ENCODE data around the gene SPINK9. TPM values are rescaled to one million over a fixed set of nuclear protein-coding genes. Genes with fewer than 3 reads are reported as not detected.
A peak's percentile ranks its signal among the peaks of the same experiment; 100 is the strongest.

The SPINK9 gene
- total RNA-seq, 1 experiment from 2014 or later, result not detected

DNA sequence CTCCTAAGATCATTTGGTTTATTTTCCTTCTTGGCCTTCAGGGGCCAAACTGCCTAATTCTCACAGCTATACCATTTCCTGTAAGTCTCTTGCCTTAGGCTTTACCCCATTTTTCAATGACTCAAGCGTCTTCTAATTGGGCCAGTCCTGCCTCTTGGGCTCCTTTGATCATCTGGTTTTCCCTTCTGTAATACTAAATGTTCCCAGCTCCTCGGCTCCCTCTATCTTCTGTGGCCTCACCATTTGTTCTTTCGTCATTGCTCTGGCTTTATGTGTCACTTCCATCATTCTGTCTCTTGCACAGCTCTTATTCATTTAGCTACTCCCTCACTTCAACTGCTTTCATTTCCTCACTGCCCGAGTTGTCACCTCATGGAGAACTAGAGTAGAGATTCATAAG, 37.6 kb upstream of the SPINK9 start (continued):
- TF ChIP-seq ATF6 (CRISPR knock-in tag; IDR thresholded peaks at IDR 0.05) (no peak), EMX1 (CRISPR knock-in tag; IDR thresholded peaks at IDR 0.05) (no peak), ZNF263 (CRISPR knock-in tag; IDR thresholded peaks at IDR 0.05; ENCODE audit: low read depth) (no peak), SOX15 (CRISPR knock-in tag; IDR thresholded peaks at IDR 0.05) (no peak), IRF1 (CRISPR knock-in tag; IDR thresholded peaks at IDR 0.05) (no peak), ERG (CRISPR knock-in tag; IDR thresholded peaks at IDR 0.05) (no peak), ZNF138 (CRISPR knock-in tag; conservative IDR thresholded peaks at IDR 0.05) (no peak), JAZF1 (CRISPR knock-in tag; IDR thresholded peaks at IDR 0.05) (no peak)
- TF ChIP-seq, protein P1, sequence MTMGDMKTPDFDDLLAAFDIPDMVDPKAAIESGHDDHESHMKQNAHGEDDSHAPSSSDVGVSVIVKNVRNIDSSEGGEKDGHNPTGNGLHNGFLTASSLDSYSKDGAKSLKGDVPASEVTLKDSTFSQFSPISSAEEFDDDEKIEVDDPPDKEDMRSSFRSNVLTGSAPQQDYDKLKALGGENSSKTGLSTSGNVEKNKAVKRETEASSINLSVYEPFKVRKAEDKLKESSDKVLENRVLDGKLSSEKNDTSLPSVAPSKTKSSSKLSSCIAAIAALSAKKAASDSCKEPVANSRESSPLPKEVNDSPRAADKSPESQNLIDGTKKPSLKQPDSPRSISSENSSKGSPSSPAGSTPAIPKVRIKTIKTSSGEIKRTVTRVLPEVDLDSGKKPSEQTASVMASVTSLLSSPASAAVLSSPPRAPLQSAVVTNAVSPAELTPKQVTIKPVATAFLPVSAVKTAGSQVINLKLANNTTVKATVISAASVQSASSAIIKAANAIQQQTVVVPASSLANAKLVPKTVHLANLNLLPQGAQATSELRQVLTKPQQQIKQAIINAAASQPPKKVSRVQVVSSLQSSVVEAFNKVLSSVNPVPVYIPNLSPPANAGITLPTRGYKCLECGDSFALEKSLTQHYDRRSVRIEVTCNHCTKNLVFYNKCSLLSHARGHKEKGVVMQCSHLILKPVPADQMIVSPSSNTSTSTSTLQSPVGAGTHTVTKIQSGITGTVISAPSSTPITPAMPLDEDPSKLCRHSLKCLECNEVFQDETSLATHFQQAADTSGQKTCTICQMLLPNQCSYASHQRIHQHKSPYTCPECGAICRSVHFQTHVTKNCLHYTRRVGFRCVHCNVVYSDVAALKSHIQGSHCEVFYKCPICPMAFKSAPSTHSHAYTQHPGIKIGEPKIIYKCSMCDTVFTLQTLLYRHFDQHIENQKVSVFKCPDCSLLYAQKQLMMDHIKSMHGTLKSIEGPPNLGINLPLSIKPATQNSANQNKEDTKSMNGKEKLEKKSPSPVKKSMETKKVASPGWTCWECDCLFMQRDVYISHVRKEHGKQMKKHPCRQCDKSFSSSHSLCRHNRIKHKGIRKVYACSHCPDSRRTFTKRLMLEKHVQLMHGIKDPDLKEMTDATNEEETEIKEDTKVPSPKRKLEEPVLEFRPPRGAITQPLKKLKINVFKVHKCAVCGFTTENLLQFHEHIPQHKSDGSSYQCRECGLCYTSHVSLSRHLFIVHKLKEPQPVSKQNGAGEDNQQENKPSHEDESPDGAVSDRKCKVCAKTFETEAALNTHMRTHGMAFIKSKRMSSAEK (CRISPR knock-in tag; IDR thresholded peaks at IDR 0.05; ENCODE audit: borderline replicate concordance), result no peak
- TF ChIP-seq, protein P2, sequence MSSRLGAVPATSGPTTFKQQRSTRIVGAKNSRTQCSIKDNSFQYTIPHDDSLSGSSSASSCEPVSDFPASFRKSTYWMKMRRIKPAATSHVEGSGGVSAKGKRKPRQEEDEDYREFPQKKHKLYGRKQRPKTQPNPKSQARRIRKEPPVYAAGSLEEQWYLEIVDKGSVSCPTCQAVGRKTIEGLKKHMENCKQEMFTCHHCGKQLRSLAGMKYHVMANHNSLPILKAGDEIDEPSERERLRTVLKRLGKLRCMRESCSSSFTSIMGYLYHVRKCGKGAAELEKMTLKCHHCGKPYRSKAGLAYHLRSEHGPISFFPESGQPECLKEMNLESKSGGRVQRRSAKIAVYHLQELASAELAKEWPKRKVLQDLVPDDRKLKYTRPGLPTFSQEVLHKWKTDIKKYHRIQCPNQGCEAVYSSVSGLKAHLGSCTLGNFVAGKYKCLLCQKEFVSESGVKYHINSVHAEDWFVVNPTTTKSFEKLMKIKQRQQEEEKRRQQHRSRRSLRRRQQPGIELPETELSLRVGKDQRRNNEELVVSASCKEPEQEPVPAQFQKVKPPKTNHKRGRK (CRISPR knock-in tag; IDR thresholded peaks at IDR 0.05; ENCODE audit: borderline replicate concordance), result no peak
- TF ChIP-seq, protein P3, sequence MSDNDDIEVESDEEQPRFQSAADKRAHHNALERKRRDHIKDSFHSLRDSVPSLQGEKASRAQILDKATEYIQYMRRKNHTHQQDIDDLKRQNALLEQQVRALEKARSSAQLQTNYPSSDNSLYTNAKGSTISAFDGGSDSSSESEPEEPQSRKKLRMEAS (CRISPR knock-in tag; IDR thresholded peaks at IDR 0.05), result no peak
- TF ChIP-seq, protein P4, sequence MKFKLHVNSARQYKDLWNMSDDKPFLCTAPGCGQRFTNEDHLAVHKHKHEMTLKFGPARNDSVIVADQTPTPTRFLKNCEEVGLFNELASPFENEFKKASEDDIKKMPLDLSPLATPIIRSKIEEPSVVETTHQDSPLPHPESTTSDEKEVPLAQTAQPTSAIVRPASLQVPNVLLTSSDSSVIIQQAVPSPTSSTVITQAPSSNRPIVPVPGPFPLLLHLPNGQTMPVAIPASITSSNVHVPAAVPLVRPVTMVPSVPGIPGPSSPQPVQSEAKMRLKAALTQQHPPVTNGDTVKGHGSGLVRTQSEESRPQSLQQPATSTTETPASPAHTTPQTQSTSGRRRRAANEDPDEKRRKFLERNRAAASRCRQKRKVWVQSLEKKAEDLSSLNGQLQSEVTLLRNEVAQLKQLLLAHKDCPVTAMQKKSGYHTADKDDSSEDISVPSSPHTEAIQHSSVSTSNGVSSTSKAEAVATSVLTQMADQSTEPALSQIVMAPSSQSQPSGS (CRISPR knock-in tag; IDR thresholded peaks at IDR 0.05; ENCODE audit: borderline replicate concordance, low read depth), result no peak

GRCh38 chr5:148306446-148306845, 28.9 kb upstream of the SPINK9 start:
- H3K27me3 Mint-ChIP-seq (ENCODE audit: low read depth), result no peaks in the 10 kb centered on the region; the same call in none of the 2 replicates
- DNase-seq (ENCODE audit: low spot score), result no peak
- TF ChIP-seq ZBTB21 (CRISPR knock-in tag; IDR thresholded peaks at IDR 0.05; ENCODE audit: borderline replicate concordance), result no peak
- TF ChIP-seq, protein P5, sequence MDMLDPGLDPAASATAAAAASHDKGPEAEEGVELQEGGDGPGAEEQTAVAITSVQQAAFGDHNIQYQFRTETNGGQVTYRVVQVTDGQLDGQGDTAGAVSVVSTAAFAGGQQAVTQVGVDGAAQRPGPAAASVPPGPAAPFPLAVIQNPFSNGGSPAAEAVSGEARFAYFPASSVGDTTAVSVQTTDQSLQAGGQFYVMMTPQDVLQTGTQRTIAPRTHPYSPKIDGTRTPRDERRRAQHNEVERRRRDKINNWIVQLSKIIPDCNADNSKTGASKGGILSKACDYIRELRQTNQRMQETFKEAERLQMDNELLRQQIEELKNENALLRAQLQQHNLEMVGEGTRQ (CRISPR knock-in tag; IDR thresholded peaks at IDR 0.05), result no peak
- TF ChIP-seq, protein P2 (CRISPR knock-in tag; IDR thresholded peaks at IDR 0.05; ENCODE audit: borderline replicate concordance), result no peak
- no peak for TF ChIP-seq NR3C1 (CRISPR knock-in tag; conservative IDR thresholded peaks at IDR 0.05; ENCODE audit: low read depth)
- TF ChIP-seq ERG (CRISPR knock-in tag; IDR thresholded peaks at IDR 0.05), result no peak
- CTCF ChIA-PET, result interaction anchor here (1.0 to 1.4 kb wide), 3 partner anchors 9 to 76 kb away, joined by 3 to 7 read pairs (median 3); no protein-coding TSS in a partner anchor
- no peak overlapping the region for H3K4me3 Mint-ChIP-seq
- H3K27ac Mint-ChIP-seq, result no peak overlapping the region
- peaks cover 19% of the 10 kb centered on the region for H3K9me3 Mint-ChIP-seq
- H3K36me3 Mint-ChIP-seq, result no peaks in the 10 kb centered on the region
- POLR2A ChIA-PET, result no interaction called here
- H3K4me1 Mint-ChIP-seq, result no peaks in the 10 kb centered on the region
- peak; percentile 56; the same call in 1 of the 2 replicates for ATAC-seq
